ENCODE measurements around the gene GPHA2.

Gene GPHA2

GRCh38 chr11:64897381-64898075 is 38.2 kb downstream of the GPHA2 start:
- DNase-seq, result no peak
- in situ Hi-C loops (cut with HindIII; ENCODE audit: low pct_ligation_motif_present, low pct_unique_long_range_greater_than_20kb, low sequenced_read_pairs), result no loop called here

- in situ Hi-C loops (cut with HindIII; ENCODE audit: low pct_ligation_motif_present, low pct_unique_long_range_greater_than_20kb, low sequenced_read_pairs), result no loop called here
- DNase-seq, result no peak
Measured at GRCh38 chr11:64896448-64897022, 39.2 kb downstream of the GPHA2 start.

- in situ Hi-C loops (cut with HindIII; ENCODE audit: low pct_ligation_motif_present, low pct_unique_long_range_greater_than_20kb, low sequenced_read_pairs), result loop anchor here (5.0 kb wide), 1 partner anchor 43 kb away; no protein-coding TSS in a partner anchor
- DNase-seq, result no peak
Measured at GRCh38 chr11:64894812-64895452, 40.8 kb downstream of the GPHA2 start.

GRCh38 chr11:64894070-64894811 is 41.5 kb downstream of the GPHA2 start:
- peak; percentile 65 for DNase-seq
- in situ Hi-C loops (cut with HindIII; ENCODE audit: low pct_ligation_motif_present, low pct_unique_long_range_greater_than_20kb, low sequenced_read_pairs), result loop anchor here (5.0 kb wide), 1 partner anchor 42 kb away; no protein-coding TSS in a partner anchor

- DNase-seq, result peak; percentile 60
- in situ Hi-C loops (cut with HindIII; ENCODE audit: low pct_ligation_motif_present, low pct_unique_long_range_greater_than_20kb, low sequenced_read_pairs), result loop anchor here (5.0 kb wide), 1 partner anchor 41 kb away; no protein-coding TSS in a partner anchor
Measured at GRCh38 chr11:64893194-64894069, 42.3 kb downstream of the GPHA2 start.

- in situ Hi-C loops (cut with HindIII; ENCODE audit: low pct_ligation_motif_present, low pct_unique_long_range_greater_than_20kb, low sequenced_read_pairs), result loop anchor here (5.0 kb wide), 1 partner anchor 41 kb away; no protein-coding TSS in a partner anchor
- DNase-seq, result no peak
Measured at GRCh38 chr11:64892838-64893193, 42.9 kb downstream of the GPHA2 start.

GRCh38 chr11:64892411-64892831 is 43.3 kb downstream of the GPHA2 start:
- in situ Hi-C loops (cut with HindIII; ENCODE audit: low pct_ligation_motif_present, low pct_unique_long_range_greater_than_20kb, low sequenced_read_pairs), result loop anchor here (5.0 kb wide), 1 partner anchor 40 kb away; no protein-coding TSS in a partner anchor
- DNase-seq, result no peak

- DNase-seq, result no peak
- in situ Hi-C loops (cut with HindIII; ENCODE audit: low pct_ligation_motif_present, low pct_unique_long_range_greater_than_20kb, low sequenced_read_pairs), result loop anchor here (5.0 kb wide), 1 partner anchor 40 kb away; no protein-coding TSS in a partner anchor
Measured at GRCh38 chr11:64891880-64892279, 43.8 kb downstream of the GPHA2 start.

- in situ Hi-C loops (cut with HindIII; ENCODE audit: low pct_ligation_motif_present, low pct_unique_long_range_greater_than_20kb, low sequenced_read_pairs), result loop anchor here (5.0 kb wide), 1 partner anchor 39 kb away; no protein-coding TSS in a partner anchor
- no peak for DNase-seq
Measured at GRCh38 chr11:64891215-64891848, 44.4 kb downstream of the GPHA2 start.

- DNase-seq, result no peak
- in situ Hi-C loops (cut with HindIII; ENCODE audit: low pct_ligation_motif_present, low pct_unique_long_range_greater_than_20kb, low sequenced_read_pairs), result loop anchor here (5.0 kb wide), 1 partner anchor 38 kb away; no protein-coding TSS in a partner anchor
Measured at GRCh38 chr11:64890522-64890939, 45.2 kb downstream of the GPHA2 start.

GRCh38 chr11:64888729-64889511 is 46.8 kb downstream of the GPHA2 start:
- in situ Hi-C loops (cut with HindIII; ENCODE audit: low pct_ligation_motif_present, low pct_unique_long_range_greater_than_20kb, low sequenced_read_pairs), result no loop called here

GRCh38 chr11:64888406-64888728 is 47.3 kb downstream of the GPHA2 start:
- in situ Hi-C loops (cut with HindIII; ENCODE audit: low pct_ligation_motif_present, low pct_unique_long_range_greater_than_20kb, low sequenced_read_pairs), result no loop called here

More at GRCh38 chr11:64888729-64889511, 46.8 kb downstream of the GPHA2 start:
- peak; percentile 52 for DNase-seq

GRCh38 chr11:64887757-64888405 is 47.8 kb downstream of the GPHA2 start:
- in situ Hi-C loops (cut with HindIII; ENCODE audit: low pct_ligation_motif_present, low pct_unique_long_range_greater_than_20kb, low sequenced_read_pairs), result no loop called here
- peak; percentile 60 for DNase-seq

More at GRCh38 chr11:64888406-64888728, 47.3 kb downstream of the GPHA2 start:
- DNase-seq, result no peak

- no peak for DNase-seq
- in situ Hi-C loops (cut with HindIII; ENCODE audit: low pct_ligation_motif_present, low pct_unique_long_range_greater_than_20kb, low sequenced_read_pairs), result no loop called here
Measured at GRCh38 chr11:64887234-64887756, 48.4 kb downstream of the GPHA2 start.

- peak; percentile 48 for DNase-seq
- in situ Hi-C loops (cut with HindIII; ENCODE audit: low pct_ligation_motif_present, low pct_unique_long_range_greater_than_20kb, low sequenced_read_pairs), result no loop called here
Measured at GRCh38 chr11:64885367-64886286, 50.1 kb downstream of the GPHA2 start.

Measured in ACHN (cell line).